ENCODE measurements around the gene NFATC3.

Gene NFATC3

GRCh38 chr16:68197250-68197649 is 112.1 kb downstream of the NFATC3 start:
- no peak for DNase-seq

- no peak for DNase-seq
Measured at GRCh38 chr16:68200088-68200783, 115.1 kb downstream of the NFATC3 start.

GRCh38 chr16:68202091-68202519 is 116.9 kb downstream of the NFATC3 start:
- peak; percentile 2 for DNase-seq

GRCh38 chr16:68206245-68206644 is 121.1 kb downstream of the NFATC3 start:
- no peak for DNase-seq

GRCh38 chr16:68214726-68215125 is 129.6 kb downstream of the NFATC3 start:
- DNase-seq: no peak

- no peak for DNase-seq
Measured at GRCh38 chr16:68215302-68215701, 130.1 kb downstream of the NFATC3 start.

GRCh38 chr16:68216240-68216639 is 131.1 kb downstream of the NFATC3 start:
- no peak for DNase-seq

- no peak for DNase-seq
Measured at GRCh38 chr16:68217506-68217905, 132.3 kb downstream of the NFATC3 start.

GRCh38 chr16:68219725-68220351 is 134.7 kb downstream of the NFATC3 start:
- DNase-seq: no peak

- no peak for DNase-seq
Measured at GRCh38 chr16:68223072-68223471, 137.9 kb downstream of the NFATC3 start.

- no peak for DNase-seq
Measured at GRCh38 chr16:68226116-68226515, 140.9 kb downstream of the NFATC3 start.

GRCh38 chr16:68227183-68227793 is 142.1 kb downstream of the NFATC3 start:
- DNase-seq: no peak

- DNase-seq: no peak
Measured at GRCh38 chr16:68227850-68228553, 142.8 kb downstream of the NFATC3 start.

GRCh38 chr16:68228652-68229051 is 143.5 kb downstream of the NFATC3 start:
- no peak for DNase-seq

GRCh38 chr16:68229431-68230175 is 144.4 kb downstream of the NFATC3 start:
- peak; percentile 32 for DNase-seq

- DNase-seq: no peak
Measured at GRCh38 chr16:68230176-68230571, 145.0 kb downstream of the NFATC3 start.

- DNase-seq: no peak
Measured at GRCh38 chr16:68230956-68231355, 145.8 kb downstream of the NFATC3 start.

GRCh38 chr16:68231384-68232136 is 146.4 kb downstream of the NFATC3 start:
- no peak for DNase-seq

GRCh38 chr16:68232335-68232734 is 147.2 kb downstream of the NFATC3 start:
- no peak for DNase-seq

- no peak for DNase-seq
Measured at GRCh38 chr16:68233085-68233834, 148.1 kb downstream of the NFATC3 start.

GRCh38 chr16:68233835-68234187 is 148.6 kb downstream of the NFATC3 start:
- no peak for DNase-seq

Measured in NCI-H1436 (cell line).